ENCODE data around the gene ECI1.
"Not testable (repeated sequence)": the region's sequence is repeated elsewhere in the genome, so short reads cannot be mapped to it uniquely, and the experiment has no call there.

The ECI1 gene

DNA sequence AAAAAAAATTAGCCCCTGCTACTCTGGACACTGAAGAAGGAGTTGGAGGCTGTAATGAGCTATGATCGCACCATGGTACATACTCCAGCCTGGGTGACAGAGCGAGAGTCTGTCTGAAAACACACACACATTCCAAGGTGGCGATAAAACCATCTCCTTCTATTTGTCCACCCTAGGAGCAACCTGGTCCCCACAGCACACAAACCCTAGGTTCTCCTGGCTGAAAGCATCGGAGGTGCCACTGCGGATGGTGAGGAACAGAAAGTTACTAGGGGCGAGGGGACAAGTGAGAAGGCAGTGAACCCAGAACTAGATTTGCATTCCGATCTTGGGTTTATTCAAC is 1.4 kb upstream of the ECI1 start:
- H3K4me1 Mint-ChIP-seq (ENCODE audit: low read depth) = peaks cover 12% of the 10 kb centered on the region
- H3K36me3 Mint-ChIP-seq (ENCODE audit: low read depth) = peaks cover 61% of the 10 kb centered on the region
- intact Hi-C loops (cut with micrococcal nuclease) = no loop called here
- no peaks in the 10 kb centered on the region for H3K27me3 Mint-ChIP-seq
- no peaks in the 10 kb centered on the region for H3K9me3 Mint-ChIP-seq
- H3K4me3 Mint-ChIP-seq = no peak overlapping the region
- H3K27ac Mint-ChIP-seq = no peak overlapping the region

DNA sequence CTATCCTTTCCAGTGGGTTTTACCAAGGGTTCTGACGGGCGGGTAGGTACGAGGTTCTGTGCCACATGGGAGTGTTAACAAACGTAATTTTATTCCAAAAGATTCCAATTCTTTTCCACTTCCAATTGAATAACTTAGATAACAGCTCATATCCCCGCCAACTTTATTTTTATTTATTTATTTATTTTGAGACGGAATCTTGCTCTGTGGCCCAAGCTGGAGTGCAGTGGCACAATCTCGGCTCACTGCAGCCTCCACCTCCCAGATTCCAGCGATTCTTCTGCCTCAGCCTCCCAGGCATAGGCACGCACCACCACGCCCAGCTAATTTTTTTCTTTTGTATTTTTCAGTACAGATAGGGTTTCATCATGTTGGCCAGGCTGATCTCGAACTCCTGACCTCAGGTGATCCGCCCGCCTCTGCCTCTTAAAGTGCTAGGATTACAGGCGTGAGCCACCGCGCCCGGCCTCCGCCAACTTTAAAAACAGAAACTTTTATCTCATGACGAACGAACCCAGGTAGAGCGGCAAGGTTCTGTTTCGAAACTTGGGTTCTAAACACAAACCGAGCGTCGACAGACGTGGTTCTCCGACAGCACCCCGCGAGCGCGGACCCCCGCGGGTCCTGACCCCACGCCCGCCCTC is 613 bp downstream of the ECI1 start:
- Mint-ChIP-seq H3K4me3 (peak overlapping the region; percentile 88), H3K4me1 (ENCODE audit: low read depth) (peaks cover 12% of the 10 kb centered on the region), H3K27ac (peak overlapping the region; percentile 85), H3K27me3 (no peaks in the 10 kb centered on the region), H3K9me3 (no peaks in the 10 kb centered on the region), H3K36me3 (ENCODE audit: low read depth) (peaks cover 61% of the 10 kb centered on the region)
- intact Hi-C loops (cut with micrococcal nuclease) = loop anchor here (1.0 kb wide), 2 partner anchors 18 to 27 kb away; partner anchors contain the start of genes E4F1 and RNPS1

DNA sequence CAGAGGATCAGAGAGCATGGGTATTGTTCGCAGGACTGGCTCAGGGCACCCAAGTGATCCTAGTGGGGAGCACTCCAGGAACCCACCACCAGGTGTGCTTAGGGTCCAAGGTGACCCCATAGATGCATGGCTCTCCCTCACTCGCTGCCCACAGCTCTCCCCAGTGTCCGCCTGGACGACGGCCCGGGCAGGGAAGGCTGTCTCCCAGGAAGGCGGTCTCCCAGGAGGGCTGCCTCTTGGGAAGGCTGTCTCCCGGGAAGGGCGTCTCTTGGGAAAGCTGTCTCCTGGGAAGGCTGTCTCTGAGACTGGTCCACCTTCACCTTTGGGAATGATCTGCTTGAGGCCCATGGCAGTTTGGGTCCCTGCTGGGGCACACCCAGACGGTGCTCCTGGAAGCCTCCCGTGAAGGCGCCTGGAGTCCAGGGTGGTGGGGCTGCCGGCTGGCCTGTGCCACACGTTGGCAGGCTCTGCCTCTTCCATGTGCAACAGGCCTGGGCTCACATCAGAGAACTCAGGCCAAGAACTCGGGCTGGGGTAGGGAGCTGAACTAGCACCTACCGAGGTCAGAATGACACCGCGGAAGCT is 5.0 kb downstream of the ECI1 start:
- Mint-ChIP-seq H3K27me3 (no peaks in the 10 kb centered on the region), H3K4me3 (no peak overlapping the region), H3K27ac (no peak overlapping the region), H3K36me3 (ENCODE audit: low read depth) (peaks cover 72% of the 10 kb centered on the region), H3K9me3 (no peaks in the 10 kb centered on the region), H3K4me1 (ENCODE audit: low read depth) (peaks cover 34% of the 10 kb centered on the region)
- intact Hi-C loops (cut with micrococcal nuclease) = no loop called here

DNA sequence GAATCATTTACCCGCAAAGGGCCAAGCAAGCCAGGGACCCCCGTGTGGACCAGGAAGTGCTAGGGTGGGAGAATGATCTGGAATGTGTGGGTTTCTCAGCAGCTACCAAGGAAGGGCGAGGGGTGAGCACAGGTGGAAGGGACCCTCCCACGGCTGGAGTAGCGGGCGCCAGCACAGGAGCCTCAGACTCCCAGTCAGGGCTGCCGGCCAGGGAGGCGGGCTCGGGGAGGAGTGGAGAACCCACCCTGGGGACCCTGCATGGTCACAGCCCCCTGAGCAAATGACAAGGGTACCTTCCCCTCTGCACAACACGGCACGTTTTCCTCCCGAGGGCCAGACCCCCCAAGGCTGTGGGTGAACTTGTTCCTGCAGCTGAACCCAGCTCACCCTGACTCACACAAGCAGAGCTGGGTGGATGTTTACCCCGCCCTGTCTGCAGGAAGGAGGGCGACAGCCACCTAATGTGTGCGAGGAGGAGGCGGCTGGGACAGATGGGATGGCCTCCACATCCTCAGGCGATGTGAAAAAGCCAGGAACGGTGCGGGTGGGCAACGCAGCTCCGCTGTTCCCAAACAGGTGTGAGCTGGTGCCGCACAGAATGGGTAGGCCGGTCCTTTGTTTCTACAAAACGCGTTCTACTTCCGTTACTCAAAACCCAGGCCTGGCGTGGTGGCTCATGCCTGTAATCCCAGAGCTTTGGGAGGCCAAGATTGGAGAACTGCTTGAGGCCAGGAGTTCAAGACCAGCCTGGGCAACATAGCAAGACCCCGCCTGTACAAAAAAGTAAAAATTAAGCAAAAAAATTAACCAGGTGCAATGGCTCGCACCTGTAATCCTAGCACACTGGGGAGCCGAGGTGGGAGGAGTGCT is 6.2 kb downstream of the ECI1 start:
- H3K27ac Mint-ChIP-seq = no peak overlapping the region
- H3K4me1 Mint-ChIP-seq (ENCODE audit: low read depth) = peaks cover 27% of the 10 kb centered on the region
- no peak overlapping the region for H3K4me3 Mint-ChIP-seq
- peaks cover 78% of the 10 kb centered on the region for H3K36me3 Mint-ChIP-seq (ENCODE audit: low read depth)
- no peaks in the 10 kb centered on the region for H3K27me3 Mint-ChIP-seq
- H3K9me3 Mint-ChIP-seq = no peaks in the 10 kb centered on the region
- intact Hi-C loops (cut with micrococcal nuclease) = no loop called here

DNA sequence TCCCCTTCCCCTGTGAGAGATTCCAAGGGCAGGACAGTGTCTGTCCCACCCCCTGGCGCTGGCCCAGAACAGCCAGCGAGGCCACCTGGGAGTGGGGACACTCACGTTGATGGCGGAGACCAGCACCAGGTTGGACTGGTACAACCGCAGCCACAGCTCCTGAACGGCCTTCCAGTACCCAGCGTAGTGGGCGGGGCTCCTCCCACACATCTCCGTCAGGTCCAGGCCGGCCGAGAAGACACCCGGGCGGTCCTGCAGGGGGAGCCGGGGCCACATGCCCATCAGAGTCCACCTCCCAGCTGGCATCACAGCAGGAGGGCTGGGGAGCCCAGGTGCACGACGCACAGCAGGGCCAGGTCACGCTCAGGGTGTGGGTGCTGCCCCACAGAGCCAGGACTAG is 7.1 kb downstream of the ECI1 start:
- no peak overlapping the region for H3K27ac Mint-ChIP-seq
- H3K36me3 Mint-ChIP-seq (ENCODE audit: low read depth) = peaks cover 86% of the 10 kb centered on the region
- H3K9me3 Mint-ChIP-seq = no peaks in the 10 kb centered on the region
- no peak overlapping the region for H3K4me3 Mint-ChIP-seq
- intact Hi-C loops (cut with micrococcal nuclease) = no loop called here
- peaks cover 2% of the 10 kb centered on the region for H3K27me3 Mint-ChIP-seq
- H3K4me1 Mint-ChIP-seq (ENCODE audit: low read depth) = peaks cover 27% of the 10 kb centered on the region

DNA sequence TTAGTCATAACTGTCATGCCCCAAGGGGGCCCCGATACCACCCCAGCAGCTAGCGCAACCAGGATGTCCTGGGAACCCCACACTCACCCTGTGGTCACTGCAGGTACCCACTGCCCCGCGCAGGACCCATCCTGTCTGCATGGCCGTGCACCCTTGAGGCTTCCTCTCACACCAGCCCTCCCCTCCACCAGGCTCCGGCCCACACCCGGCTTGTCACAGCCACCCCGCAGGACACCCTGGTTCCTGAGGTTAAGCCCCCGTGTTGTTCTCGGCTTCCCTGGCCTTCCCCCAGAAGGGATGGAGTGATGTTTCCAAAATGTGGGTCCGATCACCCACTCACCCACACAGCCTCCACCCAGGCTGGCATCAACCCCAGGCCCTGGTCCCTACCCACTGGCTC is 7.6 kb downstream of the ECI1 start:
- Mint-ChIP-seq H3K36me3 (ENCODE audit: low read depth) (peaks cover 91% of the 10 kb centered on the region), H3K27ac (no peak overlapping the region), H3K4me3 (no peak overlapping the region), H3K27me3 (peaks cover 7% of the 10 kb centered on the region), H3K9me3 (no peaks in the 10 kb centered on the region), H3K4me1 (ENCODE audit: low read depth) (peaks cover 27% of the 10 kb centered on the region)
- intact Hi-C loops (cut with micrococcal nuclease) = no loop called here

DNA sequence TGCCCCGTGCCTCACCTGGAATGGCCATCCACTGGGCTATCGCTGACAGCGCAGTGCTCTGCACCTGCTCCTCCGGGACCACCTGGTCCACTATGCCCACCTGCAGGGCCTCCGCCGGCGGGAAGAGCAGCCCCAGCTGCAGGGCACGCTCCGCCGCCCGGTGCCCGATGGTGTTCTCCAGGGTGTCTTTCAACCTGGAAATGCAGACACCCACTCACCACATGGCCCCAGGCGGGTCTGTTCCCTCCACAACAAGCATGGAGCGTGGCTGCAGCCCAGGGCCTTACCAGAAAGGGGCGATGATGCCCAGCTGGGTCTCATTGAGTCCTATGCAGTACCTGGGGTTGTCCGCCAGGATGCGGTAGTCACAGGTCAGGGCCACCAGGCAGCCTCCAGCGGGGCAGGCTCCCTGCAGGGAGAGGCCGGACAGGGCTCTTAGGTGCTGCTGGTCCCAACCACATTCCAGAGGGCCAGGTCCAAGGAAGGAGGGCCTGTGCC is 8.3 kb downstream of the ECI1 start:
- H3K27ac Mint-ChIP-seq = no peak overlapping the region
- intact Hi-C loops (cut with micrococcal nuclease) = no loop called here
- H3K36me3 Mint-ChIP-seq (ENCODE audit: low read depth) = peaks cover 86% of the 10 kb centered on the region
- H3K27me3 Mint-ChIP-seq = peaks cover 14% of the 10 kb centered on the region
- peaks cover 27% of the 10 kb centered on the region for H3K4me1 Mint-ChIP-seq (ENCODE audit: low read depth)
- H3K9me3 Mint-ChIP-seq = no peaks in the 10 kb centered on the region
- no peak overlapping the region for H3K4me3 Mint-ChIP-seq

DNA sequence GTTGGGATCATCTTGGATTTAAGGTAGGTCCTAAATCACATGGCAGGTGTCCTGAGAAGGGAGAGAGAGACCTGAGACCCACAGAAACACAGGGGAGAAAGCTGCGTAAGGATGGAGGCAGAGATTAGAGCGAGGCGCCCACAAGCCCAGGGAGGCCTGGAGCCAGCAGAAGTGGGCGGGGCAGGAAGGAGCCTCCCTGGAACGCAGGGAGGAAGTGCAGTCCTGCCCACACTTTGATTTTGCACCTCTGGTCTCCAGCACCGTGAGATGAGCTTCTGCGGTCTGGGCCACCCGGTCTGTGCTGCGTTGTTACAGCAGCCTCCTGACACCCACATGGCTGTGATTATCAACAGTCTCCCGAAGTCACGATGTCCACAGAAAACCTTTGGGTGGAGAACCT is 8.8 kb downstream of the ECI1 start:
- H3K36me3 Mint-ChIP-seq (ENCODE audit: low read depth) = peaks cover 81% of the 10 kb centered on the region
- no peaks in the 10 kb centered on the region for H3K9me3 Mint-ChIP-seq

DNA sequence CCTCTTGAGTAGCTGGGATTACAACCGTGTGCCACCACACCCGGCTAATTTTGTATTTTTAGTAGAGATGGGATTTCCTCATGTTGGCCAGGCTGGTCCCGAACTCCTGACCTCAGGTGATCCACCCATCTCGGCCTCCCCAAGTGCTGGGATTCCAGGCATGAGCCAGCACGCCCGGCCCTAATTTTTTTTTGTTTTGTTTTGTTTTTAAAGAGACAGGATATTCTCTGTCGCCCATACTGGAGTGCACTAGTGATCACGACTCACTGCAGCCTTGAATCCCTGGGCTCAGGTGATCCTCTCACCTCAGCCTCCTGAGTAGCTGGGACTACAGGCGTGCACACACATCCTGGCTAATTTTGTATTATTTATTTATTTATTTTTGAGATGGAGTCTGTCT is 11.1 kb downstream of the ECI1 start:
- peaks cover 66% of the 10 kb centered on the region for H3K36me3 Mint-ChIP-seq (ENCODE audit: low read depth)
- intact Hi-C loops (cut with micrococcal nuclease); H3K4me3 Mint-ChIP-seq; H3K27ac Mint-ChIP-seq; H3K9me3 Mint-ChIP-seq: not testable (repeated sequence)
- peaks cover 49% of the 10 kb centered on the region for H3K4me1 Mint-ChIP-seq (ENCODE audit: low read depth)
- peaks cover 42% of the 10 kb centered on the region for H3K27me3 Mint-ChIP-seq

More for the DNA sequence above, 8.8 kb downstream of the ECI1 start:
- intact Hi-C loops (cut with micrococcal nuclease) = no loop called here
- H3K27ac Mint-ChIP-seq = no peak overlapping the region
- H3K4me1 Mint-ChIP-seq (ENCODE audit: low read depth) = peaks cover 29% of the 10 kb centered on the region
- peaks cover 19% of the 10 kb centered on the region for H3K27me3 Mint-ChIP-seq
- H3K4me3 Mint-ChIP-seq = no peak overlapping the region

DNA sequence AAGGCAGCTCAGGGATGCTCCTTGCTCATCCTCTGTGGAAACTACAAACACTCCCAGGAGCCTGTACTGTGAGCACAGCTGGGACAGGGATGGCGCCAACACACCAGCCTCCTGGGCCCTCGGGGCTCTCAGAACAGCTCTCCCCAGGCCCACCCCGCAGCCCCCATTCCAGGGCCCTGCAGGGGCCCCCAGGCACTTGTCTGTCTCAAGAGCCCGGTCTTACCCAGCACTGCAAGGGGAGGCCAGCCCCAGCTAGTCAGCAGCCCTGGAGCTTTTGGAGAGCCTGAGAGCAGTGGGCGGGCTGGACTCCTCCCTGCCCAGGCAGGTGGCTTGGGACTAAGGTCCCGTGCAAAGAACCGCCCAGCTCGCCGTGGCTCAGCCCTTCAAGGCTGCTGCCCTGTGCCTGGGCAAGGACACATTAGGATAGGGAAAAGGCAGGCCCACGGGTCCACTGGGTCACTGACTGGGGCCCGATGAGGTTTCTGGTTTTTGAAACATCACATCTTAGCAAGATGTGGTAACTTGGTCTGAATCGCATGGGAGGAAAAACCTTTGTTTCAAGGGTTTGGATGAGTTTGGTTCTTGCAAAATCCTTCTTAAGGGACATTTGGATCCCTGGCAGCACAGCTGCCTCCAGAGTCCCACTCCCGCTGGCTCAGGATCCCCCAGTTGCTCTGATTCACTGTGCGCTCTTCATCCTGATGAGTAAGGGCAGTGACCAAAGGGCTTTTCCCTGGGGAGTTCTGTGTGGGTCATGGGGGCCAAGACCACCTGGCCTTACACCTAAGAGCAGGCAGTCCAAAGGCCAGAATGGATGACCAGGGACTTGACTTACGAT is 12.3 kb downstream of the ECI1 start:
- no peak overlapping the region for H3K27ac Mint-ChIP-seq
- H3K9me3 Mint-ChIP-seq = no peaks in the 10 kb centered on the region
- intact Hi-C loops (cut with micrococcal nuclease) = no loop called here
- H3K4me3 Mint-ChIP-seq = no peak overlapping the region
- H3K27me3 Mint-ChIP-seq = peaks cover 53% of the 10 kb centered on the region
- H3K36me3 Mint-ChIP-seq (ENCODE audit: low read depth) = peaks cover 66% of the 10 kb centered on the region
- H3K4me1 Mint-ChIP-seq (ENCODE audit: low read depth) = peaks cover 40% of the 10 kb centered on the region

DNA sequence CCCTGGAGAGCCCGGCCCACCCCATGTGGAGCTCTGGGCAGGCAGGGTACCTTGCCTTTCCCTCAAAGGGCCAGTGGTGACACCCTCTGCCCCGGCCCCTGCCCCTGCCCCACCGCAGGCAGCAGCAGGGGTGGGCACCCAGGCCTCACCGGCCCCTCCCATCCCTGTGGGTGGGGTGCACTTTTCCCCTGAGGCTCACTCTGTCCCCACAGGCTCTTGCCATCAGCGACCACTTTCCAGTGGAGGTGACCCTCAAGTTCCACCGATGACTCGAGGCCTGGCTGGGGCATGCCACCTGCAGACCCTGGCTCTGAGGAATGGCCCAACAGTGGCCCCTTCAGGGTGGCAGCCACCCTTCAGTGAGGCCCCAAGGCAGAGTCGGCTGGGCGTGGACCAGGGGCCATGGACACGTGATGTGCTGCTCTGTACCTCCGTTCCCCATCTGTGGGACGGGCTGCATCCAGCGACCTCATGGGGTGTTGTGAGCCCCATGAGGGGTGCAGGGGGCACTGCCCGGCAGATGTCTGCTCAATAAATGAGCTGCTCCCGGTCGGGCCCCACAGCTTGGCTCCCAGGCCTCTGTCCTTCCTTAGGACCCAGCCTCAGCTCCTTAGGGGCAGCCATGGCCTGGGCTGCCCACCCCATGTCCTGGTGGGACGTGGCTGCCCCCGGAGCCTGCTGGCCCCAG is 13.1 kb downstream of the ECI1 start:
- intact Hi-C loops (cut with micrococcal nuclease) = no loop called here
- H3K36me3 Mint-ChIP-seq (ENCODE audit: low read depth) = peaks cover 66% of the 10 kb centered on the region
- no peak overlapping the region for H3K4me3 Mint-ChIP-seq
- H3K27me3 Mint-ChIP-seq = peaks cover 53% of the 10 kb centered on the region
- no peak overlapping the region for H3K27ac Mint-ChIP-seq
- H3K9me3 Mint-ChIP-seq = no peaks in the 10 kb centered on the region
- H3K4me1 Mint-ChIP-seq (ENCODE audit: low read depth) = peaks cover 33% of the 10 kb centered on the region

DNA sequence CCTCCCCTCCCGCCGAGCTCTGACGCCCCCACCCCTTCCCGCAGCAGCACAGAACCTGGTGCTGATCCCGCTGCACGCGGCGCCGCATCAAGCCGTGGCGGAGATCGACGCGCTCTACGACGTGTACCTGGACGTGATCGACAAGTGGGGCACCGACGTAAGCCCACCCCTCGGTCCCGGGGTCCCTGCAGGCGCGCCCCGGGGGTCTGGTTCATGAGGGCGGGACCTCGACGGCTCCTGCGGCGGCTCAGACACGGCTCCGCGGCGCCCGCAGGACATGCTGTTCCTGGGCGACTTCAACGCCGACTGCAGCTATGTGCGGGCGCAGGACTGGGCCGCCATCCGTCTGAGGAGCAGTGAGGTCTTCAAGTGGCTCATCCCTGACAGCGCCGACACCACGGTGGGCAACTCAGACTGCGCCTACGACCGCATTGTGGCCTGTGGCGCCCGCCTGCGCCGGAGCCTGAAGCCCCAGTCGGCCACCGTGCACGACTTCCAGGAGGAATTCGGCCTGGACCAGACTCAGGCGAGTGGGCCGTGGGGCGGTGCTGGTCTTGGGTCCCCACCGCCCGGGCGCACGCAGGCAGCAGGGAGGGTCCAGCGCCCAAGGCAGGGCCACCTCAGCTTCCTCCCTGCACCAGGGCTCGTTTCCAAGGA is 13.8 kb downstream of the ECI1 start:
- Mint-ChIP-seq H3K9me3 (no peaks in the 10 kb centered on the region), H3K4me1 (ENCODE audit: low read depth) (peaks cover 26% of the 10 kb centered on the region), H3K27ac (no peak overlapping the region), H3K4me3 (peak overlapping the region; percentile 7), H3K36me3 (ENCODE audit: low read depth) (peaks cover 66% of the 10 kb centered on the region), H3K27me3 (peaks cover 53% of the 10 kb centered on the region)
- intact Hi-C loops (cut with micrococcal nuclease) = no loop called here

DNA sequence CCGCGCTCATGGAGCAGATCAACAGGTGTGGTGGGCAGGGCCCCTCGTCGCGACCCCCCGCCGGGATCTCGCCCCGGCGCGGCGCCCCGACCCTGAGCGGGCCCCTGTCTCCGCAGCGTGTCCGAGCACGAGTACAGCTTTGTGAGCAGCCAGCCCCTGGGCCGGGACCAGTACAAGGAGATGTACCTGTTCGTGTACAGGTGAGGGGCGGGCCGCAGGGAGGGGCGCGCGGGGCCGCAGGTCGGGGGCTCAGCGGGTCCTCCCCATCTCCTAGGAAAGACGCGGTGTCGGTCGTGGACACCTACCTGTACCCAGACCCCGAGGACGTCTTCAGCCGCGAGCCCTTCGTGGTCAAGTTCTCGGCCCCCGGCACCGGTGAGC is 14.3 kb downstream of the ECI1 start:
- H3K36me3 Mint-ChIP-seq (ENCODE audit: low read depth) = peaks cover 66% of the 10 kb centered on the region
- intact Hi-C loops (cut with micrococcal nuclease) = no loop called here
- peaks cover 53% of the 10 kb centered on the region for H3K27me3 Mint-ChIP-seq
- H3K27ac Mint-ChIP-seq = no peak overlapping the region
- no peaks in the 10 kb centered on the region for H3K9me3 Mint-ChIP-seq
- peak overlapping the region; percentile 40 for H3K4me3 Mint-ChIP-seq
- H3K4me1 Mint-ChIP-seq (ENCODE audit: low read depth) = peaks cover 22% of the 10 kb centered on the region

Data from dendritic cell treated with granulocyte-macrophage colony-stimulating factor and Interleukin-4, amounts not matched to agents 40 ng/mL and 50 ng/mL, for 4 days (primary cell).